ENCODE results near the gene CFAP20. TPM values are rescaled to one million over a fixed set of nuclear protein-coding genes. Genes with fewer than 3 reads are reported as not detected.

CFAP20 gene
- total and polyA plus RNA-seq, 2 of the 13 experiments (the other 11 are each of a cell fraction or from before 2014, with no cell fraction given), result 73.1 to 87.4 TPM

DNA sequence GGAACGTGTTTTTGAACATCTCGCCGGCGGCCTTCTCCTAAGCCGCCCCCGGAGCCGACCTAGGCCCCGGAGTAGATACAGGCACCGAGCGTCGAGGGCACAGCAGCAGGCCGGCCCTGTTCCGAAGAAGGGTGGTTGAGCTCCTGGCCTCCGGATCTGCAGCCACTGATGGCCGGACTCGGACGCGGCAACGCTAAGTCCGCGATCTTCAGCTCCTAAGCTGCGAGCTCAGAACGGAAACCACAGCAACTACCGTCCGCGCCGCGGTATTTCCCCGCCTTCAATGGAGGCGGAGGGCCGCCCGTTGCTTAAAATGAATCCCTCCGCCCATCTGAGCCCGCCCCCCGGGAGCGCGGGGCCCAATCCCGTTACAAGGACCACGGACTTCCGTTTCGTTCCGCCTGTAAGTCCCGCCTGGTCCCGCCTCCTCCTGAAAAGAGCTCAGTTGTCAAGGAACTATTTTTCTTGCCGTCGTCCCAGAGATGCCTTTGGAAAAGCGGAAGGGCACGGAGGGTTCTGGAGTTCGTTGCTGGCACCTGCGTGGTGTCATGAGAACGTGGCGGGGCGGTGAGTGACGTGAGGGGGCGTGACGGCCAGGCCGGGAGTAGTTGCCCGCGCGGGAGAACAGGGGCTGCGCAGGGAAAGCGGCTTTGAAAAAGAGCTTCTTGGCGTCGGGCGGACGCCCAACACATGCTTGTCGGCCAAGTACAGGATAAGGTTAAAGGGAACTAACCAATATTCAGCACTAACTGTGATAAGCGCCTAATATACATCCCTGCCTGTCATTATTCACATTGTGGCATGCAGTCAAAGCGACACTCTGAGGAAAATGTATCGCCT lies at the start of gene CFAP20 (continued):
- TF ChIP-seq, protein P1, sequence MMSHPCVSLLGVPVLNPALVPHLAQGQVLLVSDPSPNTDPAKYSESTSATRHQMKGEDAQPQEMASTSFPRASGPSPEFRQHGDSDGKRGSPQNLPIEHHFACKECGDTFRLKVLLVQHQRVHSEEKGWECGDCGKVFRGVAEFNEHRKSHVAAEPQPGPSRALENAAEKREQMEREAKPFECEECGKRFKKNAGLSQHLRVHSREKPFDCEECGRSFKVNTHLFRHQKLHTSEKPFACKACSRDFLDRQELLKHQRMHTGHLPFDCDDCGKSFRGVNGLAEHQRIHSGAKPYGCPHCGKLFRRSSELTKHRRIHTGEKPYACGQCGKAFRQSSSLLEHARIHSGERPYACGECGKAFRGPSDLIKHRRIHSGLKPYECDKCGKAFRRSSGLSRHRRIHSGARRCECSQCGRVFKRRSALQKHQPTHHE (CRISPR knock-in tag; IDR thresholded peaks at IDR 0.05; ENCODE audit: borderline replicate concordance), result peak; percentile 99; the same call in 1 of the 2 replicates
- TF ChIP-seq E2F1 (CRISPR knock-in tag; IDR thresholded peaks at IDR 0.05) (peak; percentile 97), THAP11 (CRISPR knock-in tag; IDR thresholded peaks at IDR 0.05) (peak; percentile 95), SALL2 (CRISPR knock-in tag; IDR thresholded peaks at IDR 0.05) (peak; percentile 95), TMF1 (CRISPR knock-in tag; IDR thresholded peaks at IDR 0.05; ENCODE audit: low read depth) (peak; percentile 65), NKX3-1 (CRISPR knock-in tag; IDR thresholded peaks at IDR 0.05) (peak; percentile 54; the same call in 1 of the 2 replicates), EEA1 (CRISPR knock-in tag; IDR thresholded peaks at IDR 0.05; ENCODE audit: borderline replicate concordance) (peak; percentile 35; the same call in 1 of the 2 replicates), JUN (CRISPR knock-in tag; IDR thresholded peaks at IDR 0.05) (peak; percentile 78; the same call in 1 of the 2 replicates), TFDP1 (CRISPR knock-in tag; IDR thresholded peaks at IDR 0.05; ENCODE audit: borderline replicate concordance) (peak; percentile 94), ZNF883 (CRISPR knock-in tag; IDR thresholded peaks at IDR 0.05; ENCODE audit: not compliant biosample characterization) (peak; percentile 86), ZNF788 (CRISPR knock-in tag; IDR thresholded peaks at IDR 0.05; ENCODE audit: borderline replicate concordance) (peak; percentile 90; the same call in 1 of the 2 replicates), CBX2 (IDR thresholded peaks at IDR 0.05; ENCODE audit: low read depth, low read length) (no peak), CBX2 (CRISPR knock-in tag; IDR thresholded peaks at IDR 0.05; ENCODE audit: low read depth) (no peak), ZNF567 (CRISPR knock-in tag; IDR thresholded peaks at IDR 0.05; ENCODE audit: borderline replicate concordance) (peak; percentile 63; the same call in 1 of the 2 replicates), ZNF264 (CRISPR knock-in tag; IDR thresholded peaks at IDR 0.05) (peak; percentile 79; the same call in 1 of the 2 replicates), NFAT5 (CRISPR knock-in tag; IDR thresholded peaks at IDR 0.05) (peak; percentile 12; the same call in 1 of the 2 replicates), ZNF709 (CRISPR knock-in tag; IDR thresholded peaks at IDR 0.05) (peak; percentile 50; the same call in 1 of the 2 replicates)
- TF ChIP-seq, protein P2, sequence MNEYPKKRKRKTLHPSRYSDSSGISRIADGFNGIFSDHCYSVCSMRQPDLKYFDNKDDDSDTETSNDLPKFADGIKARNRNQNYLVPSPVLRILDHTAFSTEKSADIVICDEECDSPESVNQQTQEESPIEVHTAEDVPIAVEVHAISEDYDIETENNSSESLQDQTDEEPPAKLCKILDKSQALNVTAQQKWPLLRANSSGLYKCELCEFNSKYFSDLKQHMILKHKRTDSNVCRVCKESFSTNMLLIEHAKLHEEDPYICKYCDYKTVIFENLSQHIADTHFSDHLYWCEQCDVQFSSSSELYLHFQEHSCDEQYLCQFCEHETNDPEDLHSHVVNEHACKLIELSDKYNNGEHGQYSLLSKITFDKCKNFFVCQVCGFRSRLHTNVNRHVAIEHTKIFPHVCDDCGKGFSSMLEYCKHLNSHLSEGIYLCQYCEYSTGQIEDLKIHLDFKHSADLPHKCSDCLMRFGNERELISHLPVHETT (CRISPR knock-in tag; conservative IDR thresholded peaks at IDR 0.05), result peak; percentile 82; the same call in 1 of the 2 replicates

All from HepG2 (cell line).